ENCODE measurements around the gene DYRK4. TPM values are rescaled to one million over a fixed set of nuclear protein-coding genes. Genes with fewer than 3 reads are reported as not detected.

The DYRK4 gene
- total RNA-seq, 3 donors from 2014 or later: 18.6 to 38.0 (median 29.0) TPM

DNA sequence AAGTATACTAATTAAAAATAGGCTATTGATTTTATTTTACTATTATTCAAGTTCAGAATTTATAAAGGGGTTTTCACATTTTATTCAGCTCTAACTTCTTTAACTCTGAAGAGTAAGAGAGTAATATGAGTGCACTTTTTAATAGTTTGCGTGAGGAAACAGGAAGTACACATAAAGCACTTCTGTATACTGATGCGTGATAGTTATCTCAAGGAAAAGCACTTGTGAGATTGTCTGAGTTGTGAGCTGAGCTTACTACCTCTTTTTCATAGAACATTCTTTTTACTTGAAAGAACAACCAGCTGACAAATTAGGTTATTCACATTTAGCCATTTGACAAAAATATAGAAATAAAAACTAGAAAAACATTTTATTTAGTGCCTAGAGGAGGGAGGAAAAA is 21.4 kb upstream of the DYRK4 start:
- H3K36me3 ChIP-seq: no peaks in the 10 kb centered on the region
- H3K4me3 ChIP-seq: no peak overlapping the region
- no peaks in the 10 kb centered on the region for H3K27me3 ChIP-seq
- H3K9me3 ChIP-seq: no peaks in the 10 kb centered on the region
- H3K4me1 ChIP-seq: peaks cover 0 to 4% of the 10 kb centered on the region in 2 donors
- intact Hi-C loops (cut with DNase I; ENCODE audit: low total_unique reads): no loop called here
- no peak for DNase-seq (ENCODE audit: low spot score in 2 of 2)
- H3K27ac ChIP-seq: no peak overlapping the region
- no peak for TF ChIP-seq POLR2AphosphoS5 (IDR thresholded peaks at IDR 0.05)

- Histone ChIP-seq H3K4me3 (no peak overlapping the region), H3K9me3 (no peaks in the 10 kb centered on the region), H3K4me1 (no peaks in the 10 kb centered on the region), H3K27ac (no peak overlapping the region), H3K27me3 (no peaks in the 10 kb centered on the region), H3K36me3 (no peaks in the 10 kb centered on the region)
- DNase-seq (ENCODE audit: low spot score in 2 of 2): no peak
- TF ChIP-seq POLR2AphosphoS5 (IDR thresholded peaks at IDR 0.05) (no peak), CTCF (IDR thresholded peaks at IDR 0.05) (no peak), POLR2A (IDR thresholded peaks at IDR 0.05) (no peak)
- intact Hi-C loops (cut with DNase I; ENCODE audit: low total_unique reads): no loop called here
These were observed 16.8 kb upstream of the DYRK4 start for GRCh38 chr12:4545195-4545594.

DNA sequence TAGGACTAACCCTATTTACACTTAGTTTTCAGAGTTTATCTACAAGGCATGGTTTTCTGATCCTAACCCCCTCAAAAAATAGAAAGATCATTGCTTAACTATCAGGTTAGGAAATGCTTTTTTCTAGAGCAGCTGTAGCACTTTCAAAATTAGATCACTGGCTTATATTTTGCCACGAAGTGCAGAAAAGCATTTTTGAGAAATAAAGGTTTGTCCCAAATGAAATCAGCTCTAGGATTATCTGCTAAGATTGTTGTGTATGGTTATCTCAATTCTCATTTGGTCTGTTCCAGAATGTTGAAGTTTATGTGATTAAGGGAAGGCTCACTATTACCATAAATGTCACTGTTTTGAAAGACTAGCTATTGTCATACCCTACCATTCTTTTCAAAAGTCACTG is 9.8 kb upstream of the DYRK4 start:
- H3K4me1 ChIP-seq: no peaks in the 10 kb centered on the region
- intact Hi-C loops (cut with DNase I; ENCODE audit: low total_unique reads): no loop called here

GRCh38 chr12:4553943-4554342 is 8.1 kb upstream of the DYRK4 start:
- Histone ChIP-seq H3K4me1 (no peaks in the 10 kb centered on the region), H3K9me3 (no peaks in the 10 kb centered on the region), H3K36me3 (no peaks in the 10 kb centered on the region), H3K27ac (no peak overlapping the region), H3K27me3 (no peaks in the 10 kb centered on the region), H3K4me3 (no peak overlapping the region)
- no peak for DNase-seq (ENCODE audit: low spot score in 2 of 2)
- intact Hi-C loops (cut with DNase I; ENCODE audit: low total_unique reads): no loop called here
- TF ChIP-seq POLR2AphosphoS5 (IDR thresholded peaks at IDR 0.05) (no peak), POLR2A (IDR thresholded peaks at IDR 0.05) (no peak), CTCF (IDR thresholded peaks at IDR 0.05) (no peak)

More for the DNA sequence above, 9.8 kb upstream of the DYRK4 start:
- DNase-seq (ENCODE audit: low spot score in 2 of 2): no peak
- Histone ChIP-seq H3K9me3 (no peaks in the 10 kb centered on the region), H3K36me3 (no peaks in the 10 kb centered on the region), H3K4me3 (no peak overlapping the region), H3K27ac (no peak overlapping the region), H3K27me3 (no peaks in the 10 kb centered on the region)
- TF ChIP-seq POLR2AphosphoS5 (IDR thresholded peaks at IDR 0.05) (no peak), CTCF (IDR thresholded peaks at IDR 0.05) (no peak), POLR2A (IDR thresholded peaks at IDR 0.05) (no peak)

DNA sequence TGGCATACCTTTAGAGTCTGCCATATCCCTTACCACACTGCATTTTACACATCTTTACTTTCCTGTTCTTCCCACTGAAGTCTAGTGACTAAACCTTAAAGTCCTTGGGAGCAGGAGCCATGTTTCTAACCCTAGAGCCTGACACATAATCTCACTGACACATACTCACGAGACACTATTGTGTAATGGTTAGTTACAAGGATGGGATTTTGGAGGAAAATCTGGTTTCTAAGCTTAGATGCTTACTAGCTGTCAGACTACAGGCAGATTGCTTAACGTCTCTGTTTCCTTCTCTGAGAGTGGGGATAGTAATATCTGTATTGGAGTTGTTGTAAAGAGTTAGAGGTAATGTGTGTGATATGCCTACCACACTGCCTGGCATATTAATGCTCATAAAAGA is 6.2 kb upstream of the DYRK4 start:
- intact Hi-C loops (cut with DNase I; ENCODE audit: low total_unique reads): no loop called here
- Histone ChIP-seq H3K4me3 (no peak overlapping the region), H3K36me3 (no peaks in the 10 kb centered on the region), H3K9me3 (no peaks in the 10 kb centered on the region), H3K27ac (no peak overlapping the region), H3K27me3 (no peaks in the 10 kb centered on the region), H3K4me1 (no peaks in the 10 kb centered on the region)
- DNase-seq (ENCODE audit: low spot score in 2 of 2): no peak
- TF ChIP-seq POLR2AphosphoS5 (IDR thresholded peaks at IDR 0.05) (no peak), CTCF (IDR thresholded peaks at IDR 0.05) (no peak), POLR2A (IDR thresholded peaks at IDR 0.05) (no peak)

All from breast epithelium (tissue), 4 donors.